Measurements from ENCODE around the gene PDE4B. TPM values are rescaled to one million over a fixed set of nuclear protein-coding genes. Genes with fewer than 3 reads are reported as not detected.

The PDE4B gene
- total RNA-seq, 3 donors from 2014 or later: 8.0 to 207 (median 54.4) TPM

GRCh38 chr1:66298464-66298863 lies 505.8 kb downstream of the PDE4B start:
- no peak for DNase-seq (ENCODE audit: low spot score in 2 of 2)
- intact Hi-C loops (cut with DNase I; ENCODE audit: low total_unique reads): no loop called here
- H3K27ac ChIP-seq: peak overlapping the region in 1 of 2 donors; percentile 87
- no peaks in the 10 kb centered on the region for H3K9me3 ChIP-seq
- no peak overlapping the region for H3K4me3 ChIP-seq
- no peaks in the 10 kb centered on the region for H3K27me3 ChIP-seq
- no peak for TF ChIP-seq POLR2AphosphoS5 (IDR thresholded peaks at IDR 0.05)
- no peak for TF ChIP-seq CTCF (IDR thresholded peaks at IDR 0.05)
- TF ChIP-seq POLR2A (IDR thresholded peaks at IDR 0.05): no peak
- H3K4me1 ChIP-seq: peaks cover 0 to 7% of the 10 kb centered on the region in 2 donors
- H3K36me3 ChIP-seq: no peaks in the 10 kb centered on the region

- no peaks in the 10 kb centered on the region for H3K36me3 ChIP-seq
- H3K4me3 ChIP-seq: peak overlapping the region in 1 of 3 donors; percentile 57
- no peak for DNase-seq (ENCODE audit: low spot score in 2 of 2)
- intact Hi-C loops (cut with DNase I; ENCODE audit: low total_unique reads): loop anchor here (5.0 kb wide), 1 partner anchor 1363 kb away; no protein-coding TSS in a partner anchor
- H3K27me3 ChIP-seq: no peaks in the 10 kb centered on the region
- H3K9me3 ChIP-seq: no peaks in the 10 kb centered on the region
- peaks cover 0 to 7% of the 10 kb centered on the region in 2 donors for H3K4me1 ChIP-seq
- TF ChIP-seq CTCF (IDR thresholded peaks at IDR 0.05): no peak
- TF ChIP-seq POLR2AphosphoS5 (IDR thresholded peaks at IDR 0.05): no peak
- no peak for TF ChIP-seq POLR2A (IDR thresholded peaks at IDR 0.05)
- peak overlapping the region; percentile 59 to 69 for H3K27ac ChIP-seq
These were observed 507.7 kb downstream of the PDE4B start for GRCh38 chr1:66300280-66300971.

GRCh38 chr1:66300972-66301451 lies 508.3 kb downstream of the PDE4B start:
- Histone ChIP-seq H3K36me3 (no peaks in the 10 kb centered on the region), H3K27ac (peak overlapping the region; percentile 59 to 69), H3K4me3 (peak overlapping the region in 2 of 3 donors; percentile 25 to 57), H3K27me3 (no peaks in the 10 kb centered on the region), H3K4me1 (peaks cover 0 to 4% of the 10 kb centered on the region in 2 donors), H3K9me3 (no peaks in the 10 kb centered on the region)
- no peak for TF ChIP-seq POLR2AphosphoS5 (IDR thresholded peaks at IDR 0.05)
- no peak for TF ChIP-seq CTCF (IDR thresholded peaks at IDR 0.05)
- TF ChIP-seq POLR2A (IDR thresholded peaks at IDR 0.05): no peak
- no peak for DNase-seq (ENCODE audit: low spot score in 2 of 2)
- intact Hi-C loops (cut with DNase I; ENCODE audit: low total_unique reads): loop anchor here (5.0 kb wide), 1 partner anchor 1364 kb away; no protein-coding TSS in a partner anchor

DNA sequence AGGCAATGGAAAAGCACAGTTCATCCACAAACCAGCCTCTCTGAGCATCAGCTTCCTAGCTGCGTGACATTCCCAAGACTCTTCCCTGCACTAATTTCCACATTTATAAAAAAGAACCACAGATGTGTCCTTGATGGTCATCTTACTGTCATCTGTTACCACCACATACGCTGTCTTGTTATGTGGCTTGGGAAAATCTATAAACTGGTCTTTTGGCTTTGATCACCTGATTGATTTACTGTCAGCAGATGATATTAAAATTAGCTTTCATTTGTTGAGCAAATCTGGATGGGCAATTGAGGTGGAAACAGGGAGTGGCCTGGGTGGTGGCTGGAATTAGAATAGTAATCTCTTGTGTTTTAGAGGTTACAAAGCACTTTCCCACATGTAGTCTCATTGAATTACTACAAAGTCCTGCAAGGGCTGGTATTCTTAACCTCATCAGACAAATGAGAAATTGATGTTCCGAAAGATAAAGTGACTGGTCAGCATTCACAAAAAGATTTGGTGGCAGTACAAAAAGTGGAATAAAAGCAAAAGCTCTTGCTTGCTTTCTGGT lies 509.6 kb downstream of the PDE4B start:
- no peaks in the 10 kb centered on the region for H3K36me3 ChIP-seq
- no peaks in the 10 kb centered on the region for H3K4me1 ChIP-seq
- H3K27me3 ChIP-seq: no peaks in the 10 kb centered on the region
- TF ChIP-seq POLR2AphosphoS5 (IDR thresholded peaks at IDR 0.05) (no peak), POLR2A (IDR thresholded peaks at IDR 0.05) (no peak), CTCF (IDR thresholded peaks at IDR 0.05) (no peak)
- no peak overlapping the region for H3K4me3 ChIP-seq
- H3K9me3 ChIP-seq: no peaks in the 10 kb centered on the region
- peak overlapping the region; percentile 59 to 69 for H3K27ac ChIP-seq
- intact Hi-C loops (cut with DNase I; ENCODE audit: low total_unique reads): loop anchor here (5.0 kb wide), 1 partner anchor 1365 kb away; no protein-coding TSS in a partner anchor
- no peak for DNase-seq (ENCODE audit: low spot score in 2 of 2)

DNA sequence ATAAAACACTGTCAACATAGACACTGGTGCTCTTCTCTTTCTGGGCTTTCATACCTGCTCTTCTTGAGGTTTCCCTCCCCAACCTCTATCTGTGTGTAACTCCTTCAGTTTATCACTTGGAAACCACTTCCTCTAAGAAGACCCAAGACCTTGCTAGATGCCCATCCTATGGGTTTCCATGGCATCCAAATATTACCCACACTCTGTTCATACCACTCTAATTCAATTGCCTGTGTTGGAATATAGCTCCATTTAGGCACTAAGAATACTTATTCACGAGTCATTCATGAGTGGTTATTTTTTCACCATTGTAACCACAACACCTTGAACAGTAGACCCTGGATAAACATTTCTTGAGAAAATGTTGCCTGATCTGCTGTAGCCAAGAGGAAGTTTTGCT lies 510.1 kb downstream of the PDE4B start:
- no peak for DNase-seq (ENCODE audit: low spot score in 2 of 2)
- no peak for TF ChIP-seq POLR2AphosphoS5 (IDR thresholded peaks at IDR 0.05)
- no peak for TF ChIP-seq POLR2A (IDR thresholded peaks at IDR 0.05)
- TF ChIP-seq CTCF (IDR thresholded peaks at IDR 0.05): no peak
- H3K4me3 ChIP-seq: no peak overlapping the region
- H3K27ac ChIP-seq: peak overlapping the region; percentile 59 to 69
- H3K36me3 ChIP-seq: no peaks in the 10 kb centered on the region
- no peaks in the 10 kb centered on the region for H3K4me1 ChIP-seq
- H3K9me3 ChIP-seq: no peaks in the 10 kb centered on the region
- no peaks in the 10 kb centered on the region for H3K27me3 ChIP-seq
- intact Hi-C loops (cut with DNase I; ENCODE audit: low total_unique reads): loop anchor here (5.0 kb wide), 1 partner anchor 1366 kb away; no protein-coding TSS in a partner anchor
